ENCODE results near the gene KIF3A.

GRCh38 chr5:132748522-132749000 is 11.2 kb upstream of the KIF3A start:
- no peak for TF ChIP-seq MXI1 (IDR thresholded peaks at IDR 0.05; ENCODE audit: low read depth, low read length)
- no peak for TF ChIP-seq CTCF (IDR thresholded peaks at IDR 0.05)
- no peak for TF ChIP-seq MAX (IDR thresholded peaks at IDR 0.05; ENCODE audit: low read depth)
- TF ChIP-seq NFIC (IDR thresholded peaks at IDR 0.05; ENCODE audit: borderline replicate concordance), result no peak
- no peak for TF ChIP-seq MEF2A (IDR thresholded peaks at IDR 0.05; ENCODE audit: borderline replicate concordance, low read depth)
- TF ChIP-seq FOSL2 (IDR thresholded peaks at IDR 0.05; ENCODE audit: borderline replicate concordance, low read depth), result no peak
- TF ChIP-seq REST (IDR thresholded peaks at IDR 0.05; ENCODE audit: low read depth, low read length), result no peak
- TF ChIP-seq POLR2AphosphoS5 (IDR thresholded peaks at IDR 0.05; ENCODE audit: low read depth, low read length), result no peak
- TF ChIP-seq RFX5 (IDR thresholded peaks at IDR 0.05; ENCODE audit: low read length), result no peak
- no peak for TF ChIP-seq YY1 (IDR thresholded peaks at IDR 0.05; ENCODE audit: low read depth)
- no peak for TF ChIP-seq RCOR1 (IDR thresholded peaks at IDR 0.05; ENCODE audit: low read length)
- TF ChIP-seq PBX3 (IDR thresholded peaks at IDR 0.05), result no peak
- no peak for TF ChIP-seq CHD2 (IDR thresholded peaks at IDR 0.05; ENCODE audit: low read length, partially characterized antibody)
- no peak for TF ChIP-seq TAF1 (IDR thresholded peaks at IDR 0.05; ENCODE audit: borderline replicate concordance, low read depth, low read length)

Measured in SK-N-SH (cell line).